DOHH2 (cell line): ENCODE data around the gene NSL1.

ENCODE experiments used
- EZH2phosphoT487 ChIP-seq: fragments of 200-600 bp; sonication (generic); IDR thresholded peaks from 2 replicates; pipeline ENCODE4 v1.6.1; 2017; ENCODE audit warnings: borderline replicate concordance, mild to moderate bottlenecking, antibody characterized with exemption, low read length, moderate library complexity, mixed read lengths
- TF ChIP-seq, protein P1 (sequence below): fragments of 200-600 bp; sonication (generic); IDR thresholded peaks from one replicate; pipeline ENCODE4 v1.5.1; 2014; ENCODE audit warnings: antibody characterized with exemption, mild to moderate bottlenecking, low read depth, low read length; ENCODE audit not compliant: poor library complexity, severe bottlenecking

DNA sequence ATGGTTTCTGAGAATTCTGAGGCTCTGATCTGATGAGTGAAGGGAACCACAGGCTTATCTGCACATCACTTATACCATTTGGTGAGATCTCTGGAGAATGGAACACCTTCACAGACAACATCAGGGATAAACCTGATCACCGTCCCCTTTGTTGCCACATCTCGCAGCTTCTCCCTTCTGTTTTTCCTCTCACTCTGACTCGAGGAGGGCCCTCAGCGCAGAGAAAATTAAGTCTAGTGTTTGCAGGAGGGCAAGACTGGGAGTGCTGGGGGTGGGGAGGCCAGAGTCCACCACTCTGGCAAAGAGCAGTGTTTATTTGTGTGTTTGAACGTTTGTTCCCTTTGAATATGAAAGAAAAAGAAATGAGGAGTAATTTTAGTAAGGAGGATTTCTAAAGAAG lies 63.0 kb downstream of the NSL1 start:
- TF ChIP-seq, protein P1, sequence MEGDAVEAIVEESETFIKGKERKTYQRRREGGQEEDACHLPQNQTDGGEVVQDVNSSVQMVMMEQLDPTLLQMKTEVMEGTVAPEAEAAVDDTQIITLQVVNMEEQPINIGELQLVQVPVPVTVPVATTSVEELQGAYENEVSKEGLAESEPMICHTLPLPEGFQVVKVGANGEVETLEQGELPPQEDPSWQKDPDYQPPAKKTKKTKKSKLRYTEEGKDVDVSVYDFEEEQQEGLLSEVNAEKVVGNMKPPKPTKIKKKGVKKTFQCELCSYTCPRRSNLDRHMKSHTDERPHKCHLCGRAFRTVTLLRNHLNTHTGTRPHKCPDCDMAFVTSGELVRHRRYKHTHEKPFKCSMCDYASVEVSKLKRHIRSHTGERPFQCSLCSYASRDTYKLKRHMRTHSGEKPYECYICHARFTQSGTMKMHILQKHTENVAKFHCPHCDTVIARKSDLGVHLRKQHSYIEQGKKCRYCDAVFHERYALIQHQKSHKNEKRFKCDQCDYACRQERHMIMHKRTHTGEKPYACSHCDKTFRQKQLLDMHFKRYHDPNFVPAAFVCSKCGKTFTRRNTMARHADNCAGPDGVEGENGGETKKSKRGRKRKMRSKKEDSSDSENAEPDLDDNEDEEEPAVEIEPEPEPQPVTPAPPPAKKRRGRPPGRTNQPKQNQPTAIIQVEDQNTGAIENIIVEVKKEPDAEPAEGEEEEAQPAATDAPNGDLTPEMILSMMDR = no peak
- TF ChIP-seq EZH2phosphoT487 = no peak
